WI38 (cell line): ENCODE data around the gene ADGRG6.

ENCODE experiments used
- H3K4me3 ChIP-seq: 2 replicates; pipeline ENCODE4 v1.5.1; 2011; ENCODE audit warnings: low read depth, mild to moderate bottlenecking, control low read depth, low read length
- TF ChIP-seq, protein P1 (sequence below): IDR thresholded peaks from 2 replicates; pipeline ENCODE4 v1.5.1; 2012; ENCODE audit warnings: low read depth, mild to moderate bottlenecking, control low read depth, low read length

The ADGRG6 gene

DNA sequence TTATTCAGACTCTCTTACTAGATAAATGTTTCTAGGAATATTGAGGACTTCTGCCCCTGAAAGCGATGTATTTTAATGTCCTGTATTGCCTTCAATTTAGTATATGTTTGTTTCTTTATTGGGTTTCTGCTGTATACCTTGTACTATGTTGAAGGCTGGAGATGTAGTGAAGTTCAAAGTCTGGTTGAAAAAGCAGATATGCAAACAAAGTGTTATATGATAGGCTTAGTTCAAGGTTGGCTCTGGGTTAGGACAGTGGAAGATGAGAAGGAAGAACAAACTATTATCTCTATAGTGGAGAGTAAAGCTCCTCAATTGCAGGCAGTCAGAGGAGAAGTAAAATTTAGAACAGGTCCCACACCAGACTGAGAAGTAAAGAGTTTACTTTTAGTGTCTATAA, 36.3 kb upstream of the ADGRG6 start:
- no peak overlapping the region for H3K4me3 ChIP-seq
- TF ChIP-seq, protein P1, sequence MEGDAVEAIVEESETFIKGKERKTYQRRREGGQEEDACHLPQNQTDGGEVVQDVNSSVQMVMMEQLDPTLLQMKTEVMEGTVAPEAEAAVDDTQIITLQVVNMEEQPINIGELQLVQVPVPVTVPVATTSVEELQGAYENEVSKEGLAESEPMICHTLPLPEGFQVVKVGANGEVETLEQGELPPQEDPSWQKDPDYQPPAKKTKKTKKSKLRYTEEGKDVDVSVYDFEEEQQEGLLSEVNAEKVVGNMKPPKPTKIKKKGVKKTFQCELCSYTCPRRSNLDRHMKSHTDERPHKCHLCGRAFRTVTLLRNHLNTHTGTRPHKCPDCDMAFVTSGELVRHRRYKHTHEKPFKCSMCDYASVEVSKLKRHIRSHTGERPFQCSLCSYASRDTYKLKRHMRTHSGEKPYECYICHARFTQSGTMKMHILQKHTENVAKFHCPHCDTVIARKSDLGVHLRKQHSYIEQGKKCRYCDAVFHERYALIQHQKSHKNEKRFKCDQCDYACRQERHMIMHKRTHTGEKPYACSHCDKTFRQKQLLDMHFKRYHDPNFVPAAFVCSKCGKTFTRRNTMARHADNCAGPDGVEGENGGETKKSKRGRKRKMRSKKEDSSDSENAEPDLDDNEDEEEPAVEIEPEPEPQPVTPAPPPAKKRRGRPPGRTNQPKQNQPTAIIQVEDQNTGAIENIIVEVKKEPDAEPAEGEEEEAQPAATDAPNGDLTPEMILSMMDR: no peak

DNA sequence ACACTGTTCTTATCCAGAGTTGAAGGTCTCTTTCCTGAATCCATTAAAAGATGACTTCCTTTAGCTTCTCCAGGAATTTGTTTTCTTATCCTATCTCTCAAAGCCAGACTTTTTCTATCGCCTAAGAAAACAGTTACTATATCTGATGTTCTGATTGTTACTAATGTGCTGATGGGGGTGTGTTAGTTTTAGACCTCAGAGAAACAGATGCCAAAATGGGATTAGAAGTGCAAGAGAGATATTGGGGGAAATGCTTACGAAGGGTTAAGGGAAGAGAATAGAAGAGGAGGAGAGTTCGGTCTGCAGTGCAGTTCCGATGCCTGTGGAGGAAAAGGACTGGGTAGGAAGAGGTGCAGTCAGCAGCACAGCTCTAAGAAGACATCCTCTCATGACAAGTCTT, 35.7 kb upstream of the ADGRG6 start:
- TF ChIP-seq, protein P1: no peak
- H3K4me3 ChIP-seq: no peak overlapping the region

DNA sequence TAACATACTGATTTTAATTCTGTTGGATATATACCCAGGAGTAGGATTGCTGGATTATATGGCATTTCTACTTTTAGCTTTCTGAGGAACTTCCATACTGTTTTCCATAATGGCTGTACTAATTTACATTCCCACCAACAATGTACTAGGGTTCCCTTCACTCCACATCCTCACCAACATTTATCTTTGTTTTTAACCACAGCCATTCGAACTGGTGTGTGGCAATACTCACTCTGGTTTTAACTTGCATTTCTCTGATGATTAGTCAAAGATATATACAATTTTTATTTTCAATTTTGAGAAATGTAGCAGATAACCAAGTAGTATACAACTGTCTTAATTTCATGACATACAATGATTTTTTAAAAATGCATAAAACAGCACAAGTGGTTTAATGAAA, 30.3 kb upstream of the ADGRG6 start:
- H3K4me3 ChIP-seq: no peak overlapping the region
- TF ChIP-seq, protein P1: no peak

DNA sequence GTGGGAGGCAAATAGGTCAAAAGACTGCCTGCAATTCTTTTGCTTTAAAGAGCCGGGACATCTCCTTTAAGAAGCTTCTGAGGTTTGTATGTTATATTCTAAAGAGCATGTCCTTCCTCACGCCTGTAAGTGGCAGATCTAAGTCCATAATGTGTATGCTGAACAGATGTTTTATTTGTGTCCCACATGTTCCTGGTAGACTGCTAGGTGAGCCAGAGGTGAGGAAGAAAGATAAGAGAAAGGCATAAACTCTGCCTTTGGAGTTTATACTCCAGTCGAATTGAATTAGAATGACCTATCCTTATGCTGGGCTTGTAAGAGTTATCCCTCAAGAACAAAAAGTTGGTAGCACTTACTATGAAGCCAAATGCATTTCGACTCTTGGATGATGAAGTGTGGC, 27.2 kb upstream of the ADGRG6 start:
- TF ChIP-seq, protein P1: no peak

DNA sequence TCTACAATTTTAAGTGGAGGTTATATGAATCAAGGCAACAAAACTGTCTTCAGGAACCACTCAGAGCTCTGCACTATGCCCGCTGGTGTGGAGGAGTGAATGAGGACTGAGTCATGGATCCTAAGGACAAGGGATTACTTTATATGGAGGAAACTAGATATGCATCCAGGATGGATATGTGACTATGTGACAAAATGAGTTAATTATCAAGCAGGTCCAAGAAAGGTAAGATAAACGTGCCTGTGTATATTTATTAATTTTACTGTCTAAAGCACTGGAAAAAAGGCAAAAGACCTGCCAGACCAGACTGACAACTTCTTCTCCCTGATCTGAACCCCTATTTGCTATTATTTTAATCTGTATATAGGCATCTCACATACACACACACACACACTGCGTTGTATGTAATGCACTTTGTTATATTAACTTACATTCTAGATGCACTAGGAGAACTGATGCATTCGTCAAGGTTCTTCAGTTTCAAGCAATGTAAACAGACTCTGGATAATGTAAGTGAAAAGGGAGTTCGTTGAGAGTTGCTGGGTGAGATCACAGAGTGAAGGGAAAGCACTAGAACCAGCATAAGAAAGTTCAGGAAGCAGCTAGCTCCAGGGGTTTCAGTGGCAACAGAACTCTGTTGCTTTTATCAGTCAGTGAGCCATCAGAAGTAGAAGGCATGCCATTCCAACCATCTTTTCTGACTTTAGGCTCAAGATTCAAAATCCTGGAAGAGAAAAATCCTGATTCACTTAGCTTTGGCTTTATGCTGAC, 26.4 kb upstream of the ADGRG6 start:
- TF ChIP-seq, protein P1: no peak
- no peak overlapping the region for H3K4me3 ChIP-seq

More for the DNA sequence above, 27.2 kb upstream of the ADGRG6 start:
- H3K4me3 ChIP-seq: no peak overlapping the region

DNA sequence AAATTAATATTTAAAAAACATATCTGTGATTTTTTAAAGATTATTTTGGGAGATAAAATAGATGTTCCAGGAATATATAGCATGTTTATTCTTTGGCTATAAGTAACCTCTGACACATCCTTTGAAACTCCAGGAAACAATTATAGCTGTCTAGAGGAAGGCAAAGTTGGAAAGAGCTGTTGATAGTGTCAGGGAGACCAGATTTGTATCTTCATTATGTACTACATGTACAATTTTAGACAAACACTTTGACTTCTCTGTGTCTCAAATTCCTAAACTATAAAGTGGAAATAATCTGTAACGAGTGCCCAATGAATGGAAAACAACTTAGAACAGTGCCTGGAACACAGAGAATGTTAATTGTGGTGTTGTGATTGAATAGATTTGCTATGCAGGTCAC, 25.6 kb upstream of the ADGRG6 start:
- TF ChIP-seq, protein P1: no peak
- no peak overlapping the region for H3K4me3 ChIP-seq

DNA sequence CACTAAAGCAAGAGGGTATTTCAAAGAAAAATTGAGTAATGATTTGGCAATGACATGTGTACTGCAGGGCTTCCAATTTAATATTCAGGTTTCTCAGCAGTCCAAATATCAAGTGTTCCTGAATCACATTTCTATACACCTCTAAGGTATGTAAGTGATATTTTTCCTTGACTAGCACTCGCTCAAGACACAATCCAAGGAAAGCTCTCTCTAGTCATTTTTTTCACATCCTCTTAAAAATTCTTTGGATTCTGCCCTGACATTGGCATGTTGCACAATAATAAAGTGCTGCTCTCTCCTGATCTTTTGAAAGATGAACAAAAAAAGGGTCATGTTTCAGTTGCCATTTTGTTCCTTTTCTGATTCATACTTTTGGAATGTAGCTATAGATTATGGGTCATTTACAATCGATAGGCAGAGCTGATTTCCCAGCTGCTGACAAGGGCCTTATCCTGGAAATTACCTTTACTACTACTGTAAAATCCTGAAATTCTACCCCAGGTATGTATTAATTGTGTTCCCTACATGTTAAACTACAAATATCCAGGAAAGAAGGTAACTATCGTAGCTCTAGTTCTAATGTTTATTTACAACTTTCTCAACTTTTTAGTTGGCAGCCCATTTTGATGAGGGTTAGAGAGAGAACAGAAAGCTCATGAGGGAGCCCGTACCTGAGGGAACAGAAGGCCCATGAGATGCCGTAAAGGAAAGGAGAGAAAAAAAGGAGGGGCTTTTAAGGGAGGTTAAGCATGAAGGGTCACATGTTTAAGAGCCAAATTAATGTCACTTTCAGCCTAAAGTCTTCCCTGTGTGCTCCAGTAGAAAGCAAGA, 22.2 kb upstream of the ADGRG6 start:
- TF ChIP-seq, protein P1: no peak
- no peak overlapping the region for H3K4me3 ChIP-seq
